GM12878 (cell line): ENCODE measurements around the gene NPC2. TPM values are rescaled to one million over a fixed set of nuclear protein-coding genes. Genes with fewer than 3 reads are reported as not detected.

ENCODE experiments used
- ATAC-seq: fragments of 200-7000 bp; cut with Tn5 transposase; 3 replicates; pipeline ENCODE4 v1.9.1; 2020; ENCODE audit warnings: mild to moderate bottlenecking, moderate library complexity
- BruUV-seq: library from RNA; stranded (reverse); fragments of 400-500 nt; replicated peaks from 2 replicates; lab custom pipeline; 2021; lab: Mats Ljungman, UMichigan
- CTCF ChIA-PET: fragments of 300-600 bp; sonication (Branson Sonifier 250); formaldehyde crosslinking; extraction: SDS; loops from one replicate; lab custom pipeline; 2021; ENCODE audit warnings: inconsistent platforms; lab: Yijun Ruan, JAX
- POLR2A ChIA-PET: fragments of 350-600 bp; formaldehyde crosslinking; extraction: SDS; loops from one replicate; lab custom pipeline; 2021; ENCODE audit warnings: inconsistent platforms; lab: Charles Lee
- RAD21 ChIA-PET: fragments of 300-600 bp; sonication (Branson Sonifier 250); formaldehyde crosslinking; loops from one replicate; lab custom pipeline; 2023; ENCODE audit warnings: antibody characterized with exemption; ENCODE audit not compliant: unreplicated experiment; lab: Charles Lee
- SMC1A ChIA-PET: fragments of 300-600 bp; sonication (Branson Sonifier 250); formaldehyde crosslinking; loops from one replicate; lab custom pipeline; 2023; ENCODE audit not compliant: unreplicated experiment, uncharacterized antibody; lab: Charles Lee
- DNase-seq: peaks from one replicate; pipeline ENCODE4 v3.0.0-alpha.2; 2011; ENCODE audit warnings: low read depth, low spot score
- FAIRE-seq: peaks from 3 replicates; lab custom pipeline; 2011; peaks lifted over from hg19 to GRCh38; lab: Jason Lieb, UNC
- H2AFZ ChIP-seq: 2 replicates; pipeline ENCODE4 v1.6.0; 2011; ENCODE audit warnings: low read depth, low read length, control low read depth; ENCODE audit not compliant: control insufficient read depth
- H3K27ac ChIP-seq: 2 replicates; pipeline ENCODE4 v1.5.1; 2011; ENCODE audit warnings: control low read depth; ENCODE audit not compliant: control insufficient read depth, insufficient read depth
- H3K27me3 ChIP-seq, 2 experiments: replicated peaks in 1 of 2; 2 replicates each; pipeline versions ENCODE4 v1.6.0 to v1.6.1; 2011; ENCODE audit warnings: low read length in 1 of 2; ENCODE audit not compliant: control insufficient read depth in 2 of 2, insufficient read depth in 2 of 2
- H3K36me3 ChIP-seq, 2 experiments: 2 replicates each; pipeline ENCODE4 v1.5.1; 2011; ENCODE audit warnings: low read length in 1 of 2; ENCODE audit not compliant: control insufficient read depth in 2 of 2, insufficient read depth in 2 of 2
- H3K4me1 ChIP-seq: 2 replicates; pipeline ENCODE4 v1.6.1; 2011; ENCODE audit warnings: mild to moderate bottlenecking, low read length, moderate library complexity, mixed read lengths; ENCODE audit not compliant: control insufficient read depth, insufficient read depth
- H3K4me2 ChIP-seq: 2 replicates; pipeline ENCODE4 v1.6.0; 2011; ENCODE audit warnings: control low read depth; ENCODE audit not compliant: control insufficient read depth, insufficient read depth
- H3K4me3 ChIP-seq: fragments of 200-600 bp; sonication (generic); 2 replicates; pipeline ENCODE4 v1.5.1; 2016
- H3K79me2 ChIP-seq: 2 replicates; pipeline ENCODE4 v1.6.0; 2011; ENCODE audit warnings: low read length; ENCODE audit not compliant: control insufficient read depth, insufficient read depth
- H3K9ac ChIP-seq: 2 replicates; pipeline ENCODE4 v1.8.0; 2011; ENCODE audit warnings: low read length, control low read depth, mixed read lengths; ENCODE audit not compliant: control insufficient read depth, insufficient read depth
- H3K9me3 ChIP-seq: replicated peaks from 3 replicates; pipeline ENCODE4 v1.5.1; 2011; ENCODE audit warnings: mild to moderate bottlenecking, low read length; ENCODE audit not compliant: control insufficient read depth, insufficient read depth
- H4K20me1 ChIP-seq: 2 replicates; pipeline ENCODE4 v1.6.0; 2011; ENCODE audit not compliant: control insufficient read depth, insufficient read depth
- CEBPZ ChIP-seq: fragments of 150-350 bp; IDR thresholded peaks from 2 replicates; pipeline ENCODE4 v1.6.1; 2016; ENCODE audit warnings: low read depth, low read length
- CTCF ChIP-seq, 3 experiments: IDR thresholded peaks in 2 of 3; conservative IDR thresholded peaks in 1 of 3; 2 replicates each; pipeline ENCODE4 v1.5.1; 2011; ENCODE audit warnings: low read depth in 3 of 3, low read length in 3 of 3, mild to moderate bottlenecking in 3 of 3, control low read depth in 2 of 3, moderate library complexity in 2 of 3, inconsistent platforms in 1 of 3, mixed read lengths in 1 of 3; ENCODE audit not compliant: control insufficient read depth in 2 of 3, insufficient read depth in 1 of 3; ENCODE audit errors: extremely low read depth in 1 of 3
- IRF4 ChIP-seq: IDR thresholded peaks from 2 replicates; pipeline ENCODE4 v1.6.1; 2011; ENCODE audit warnings: low read depth, low read length
- LARP7 ChIP-seq: fragments of 450-650 bp; IDR thresholded peaks from 2 replicates; pipeline ENCODE4 v1.6.1; 2017; ENCODE audit warnings: mild to moderate bottlenecking
- RAD21 ChIP-seq: IDR thresholded peaks from 2 replicates; pipeline ENCODE4 v1.6.1; 2011; ENCODE audit warnings: mild to moderate bottlenecking, low read depth, low read length, moderate library complexity; ENCODE audit not compliant: insufficient read depth
- SMC3 ChIP-seq: IDR thresholded peaks from 2 replicates; pipeline ENCODE4 v1.6.1; 2011; ENCODE audit warnings: low read length, improper control_type of control experiment, borderline replicate concordance
- SREBF2 ChIP-seq: IDR thresholded peaks from 2 replicates; pipeline ENCODE4 v1.6.1; 2012; ENCODE audit warnings: mild to moderate bottlenecking, low read length
- WGBS: methylation state at CpG from one replicate; pipeline ENCODE4 v1.1.6; 2016; ENCODE audit warnings: low lambda C conversion rate; ENCODE audit not compliant: insufficient replicate concordance, insufficient coverage; ENCODE audit errors: missing lambda C conversion rate; 5-methylcytosine and 5-hydroxymethylcytosine counted together
- in situ Hi-C: fragments of 300-500 bp; cut with MboI; formaldehyde crosslinking; loops from 9 replicates; pipeline ENCODE4 v1.14.3; 2018; ENCODE audit warnings: mixed read lengths
- intact Hi-C: fragments of 100-400 bp; cut with micrococcal nuclease; formaldehyde crosslinking; loops from one replicate; pipeline ENCODE4 v1.14.2; 2022; ENCODE audit not compliant: unreplicated experiment
- polyA plus RNA-seq, 11 experiments: library from polyadenylated mRNA; depleted of rRNA in 4 of 11; unstranded in 6 of 11; stranded (reverse) in 5 of 11; fragments of >200 nt; fragmentation: Nextera tagmentation in 4 of 11; fragmentation: Illumina TruSeq in 1 of 11; extraction: Ambion mirVana in 4 of 11; extraction: Trizol in 1 of 11; gene quantifications; 1 replicate in 1 of 11; 2 replicates in 10 of 11; pipeline versions ENCODE4 v1.2.1 to v1.2.3, GENCODE V29; 2011 to 2016; ENCODE audit warnings: inconsistent platforms in 2 of 11, missing spikeins in 2 of 11, low read depth in 1 of 11
- total RNA-seq, 4 experiments: library from RNA; depleted of rRNA in 3 of 4; stranded (reverse); fragments of >200 nt in 3 of 4; fragmentation: Illumina TruSeq in 1 of 4; extraction: Trizol in 1 of 4; gene quantifications; 2 replicates each; pipeline versions ENCODE4 v1.2.1 to v1.2.3, GENCODE V29; 2013 to 2021

Gene NPC2
- total and polyA plus RNA-seq, 10 of the 15 experiments (the other 5 are each of a cell fraction or from before 2014, with no cell fraction given) = 29.5 to 109 (median 59.1) TPM

GRCh38 chr14:74502236-74503019 lies 9.3 kb upstream of the NPC2 start:
- no peaks in the 10 kb centered on the region for H3K79me2 ChIP-seq
- FAIRE-seq (peak; percentile 56), DNase-seq (no peak), ATAC-seq (peak; percentile 91)
- no peaks in the 10 kb centered on the region; a peak in 1 of 4 replicates for H3K27me3 ChIP-seq
- in situ Hi-C loops (no loop called here), intact Hi-C loops (no loop called here)
- H3K4me3 ChIP-seq = no peak overlapping the region
- H3K36me3 ChIP-seq = no peaks in the 10 kb centered on the region
- TF ChIP-seq IRF4 (no peak), RAD21 (peak; percentile 32; the same call in 1 of the 2 replicates), CEBPZ (no peak), CTCF (IDR thresholded peaks at IDR 0.05 in 2 of 3, conservative IDR thresholded peaks at IDR 0.05 in 1 of 3; ENCODE audit: control insufficient read depth in 2 of 3, extremely low read depth in 1 of 3, insufficient read depth in 1 of 3, low read depth in 3 of 3, low read length in 3 of 3) (peak; percentile 63 to 76 (median 67)), LARP7 (no peak), SREBF2 (no peak), SMC3 (peak; percentile 26; the same call in 1 of the 2 replicates)
- no peak overlapping the region for H3K9ac ChIP-seq
- WGBS = 77% methylated on average over 21 of the region's 21 CpGs
- H3K27ac ChIP-seq = no peak overlapping the region
- POLR2A ChIA-PET = no interaction called here
- H3K4me2 ChIP-seq = no peak overlapping the region
- H2AFZ ChIP-seq = no peak overlapping the region
- no peaks in the 10 kb centered on the region for H3K4me1 ChIP-seq
- no peaks in the 10 kb centered on the region for H4K20me1 ChIP-seq
- SMC1A ChIA-PET = interaction anchor here (0.9 kb wide), 1 partner anchor 18 kb away, joined by 3 read pairs; no protein-coding TSS in a partner anchor
- no peaks in the 10 kb centered on the region for H3K9me3 ChIP-seq
- BruUV-seq = no TSS peak
- RAD21 ChIA-PET = interaction anchor here (0.6 kb wide), 1 partner anchor 388 kb away, joined by 4 read pairs; no protein-coding TSS in a partner anchor
- CTCF ChIA-PET = interaction anchor here (0.6 to 1.2 kb wide), 7 partner anchors 9 to 302 kb away, joined by 3 to 6 read pairs (median 4); partner anchors contain the start of genes ISCA2 and NPC2
